ENCODE results near the gene XIRP2. TPM values are rescaled to one million over a fixed set of nuclear protein-coding genes. Genes with fewer than 3 reads are reported as not detected.

XIRP2 gene
- total and polyA plus RNA-seq, 7 experiments from 2014 or later, result not detected

GRCh38 chr2:167144179-167144898 is 256.1 kb downstream of the XIRP2 start:
- no peaks in the 10 kb centered on the region for H3K9me3 ChIP-seq (ENCODE audit: control insufficient read depth in 2 of 3, low read length in 3 of 3)

GRCh38 chr2:167147271-167147941 is 259.1 kb downstream of the XIRP2 start:
- H3K9me3 Mint-ChIP-seq, result peaks cover 0 to 3% (median 0%) of the 10 kb centered on the region in 11 donors
- intact Hi-C loops (cut with micrococcal nuclease), result no loop called here
- H3K27me3 Mint-ChIP-seq, result no peaks in the 10 kb centered on the region

More at GRCh38 chr2:167144179-167144898, 256.1 kb downstream of the XIRP2 start:
- intact Hi-C loops (cut with micrococcal nuclease), result no loop called here
- Mint-ChIP-seq H3K4me3 (no peak overlapping the region), H3K27me3 (peaks cover 0 to 5% (median 0%) of the 10 kb centered on the region in 5 donors), H3K9me3 (peaks cover 0 to 3% (median 0%) of the 10 kb centered on the region in 11 donors), H3K4me1 (peaks cover 0 to 1% (median 0%) of the 10 kb centered on the region in 7 donors), H3K36me3 (no peaks in the 10 kb centered on the region), H3K27ac (no peak overlapping the region)
- no peak for DNase-seq
- Histone ChIP-seq H3K27ac (ENCODE audit: low read depth, low read length) (no peak overlapping the region), H3K27me3 (ENCODE audit: control insufficient read depth in 2 of 2, insufficient read depth in 2 of 2, low read length in 2 of 2) (no peaks in the 10 kb centered on the region), H3K36me3 (ENCODE audit: control insufficient read depth in 2 of 3, insufficient read depth in 3 of 3, low read length in 3 of 3) (no peaks in the 10 kb centered on the region), H3K4me3 (ENCODE audit: low read length) (no peak overlapping the region), H3K4me1 (ENCODE audit: control insufficient read depth in 2 of 2, insufficient read depth in 2 of 2, low read length in 2 of 2) (no peaks in the 10 kb centered on the region)
- ChIA-PET CTCF (no interaction called here), POLR2A (no interaction called here)
- ATAC-seq, result no peak

GRCh38 chr2:167151894-167152293 is 263.6 kb downstream of the XIRP2 start:
- H3K4me3 Mint-ChIP-seq, result no peak overlapping the region
- Histone ChIP-seq H3K27ac (ENCODE audit: low read depth, low read length) (no peak overlapping the region), H3K4me1 (ENCODE audit: control insufficient read depth in 2 of 2, insufficient read depth in 2 of 2, low read length in 2 of 2) (no peaks in the 10 kb centered on the region), H3K9me3 (ENCODE audit: control insufficient read depth in 2 of 3, low read length in 3 of 3) (no peaks in the 10 kb centered on the region), H3K36me3 (ENCODE audit: control insufficient read depth in 2 of 3, insufficient read depth in 3 of 3, low read length in 3 of 3) (no peaks in the 10 kb centered on the region), H3K4me3 (ENCODE audit: low read length) (no peak overlapping the region), H3K27me3 (ENCODE audit: control insufficient read depth in 2 of 2, insufficient read depth in 2 of 2, low read length in 2 of 2) (no peaks in the 10 kb centered on the region)
- CTCF ChIA-PET, result no interaction called here
- no peaks in the 10 kb centered on the region for H3K36me3 Mint-ChIP-seq
- no peaks in the 10 kb centered on the region for H3K9me3 Mint-ChIP-seq
- no peaks in the 10 kb centered on the region for H3K27me3 Mint-ChIP-seq
- ATAC-seq (no peak), DNase-seq (no peak)
- intact Hi-C loops (cut with micrococcal nuclease), result no loop called here
- H3K27ac Mint-ChIP-seq, result no peak overlapping the region
- POLR2A ChIA-PET, result no interaction called here
- no peaks in the 10 kb centered on the region for H3K4me1 Mint-ChIP-seq

More at GRCh38 chr2:167147271-167147941, 259.1 kb downstream of the XIRP2 start:
- no peak overlapping the region for H3K4me3 Mint-ChIP-seq
- POLR2A ChIA-PET, result no interaction called here
- CTCF ChIA-PET, result no interaction called here
- Histone ChIP-seq H3K36me3 (ENCODE audit: control insufficient read depth in 2 of 3, insufficient read depth in 3 of 3, low read length in 3 of 3) (no peaks in the 10 kb centered on the region), H3K9me3 (ENCODE audit: control insufficient read depth in 2 of 3, low read length in 3 of 3) (no peaks in the 10 kb centered on the region), H3K27ac (ENCODE audit: low read depth, low read length) (no peak overlapping the region), H3K4me1 (ENCODE audit: control insufficient read depth in 2 of 2, insufficient read depth in 2 of 2, low read length in 2 of 2) (no peaks in the 10 kb centered on the region), H3K4me3 (ENCODE audit: low read length) (no peak overlapping the region), H3K27me3 (ENCODE audit: control insufficient read depth in 2 of 2, insufficient read depth in 2 of 2, low read length in 2 of 2) (no peaks in the 10 kb centered on the region)
- H3K4me1 Mint-ChIP-seq, result no peaks in the 10 kb centered on the region
- H3K36me3 Mint-ChIP-seq, result no peaks in the 10 kb centered on the region
- DNase-seq, result no peak
- no peak overlapping the region for H3K27ac Mint-ChIP-seq
- no peak for ATAC-seq

- Mint-ChIP-seq H3K27me3 (no peaks in the 10 kb centered on the region), H3K4me3 (no peak overlapping the region), H3K9me3 (peaks cover 0 to 13% (median 3%) of the 10 kb centered on the region in 11 donors), H3K36me3 (no peaks in the 10 kb centered on the region), H3K27ac (no peak overlapping the region), H3K4me1 (no peaks in the 10 kb centered on the region)
- Histone ChIP-seq H3K4me1 (ENCODE audit: control insufficient read depth in 2 of 2, insufficient read depth in 2 of 2, low read length in 2 of 2) (no peaks in the 10 kb centered on the region), H3K9me3 (ENCODE audit: control insufficient read depth in 2 of 3, low read length in 3 of 3) (no peaks in the 10 kb centered on the region), H3K27me3 (ENCODE audit: control insufficient read depth in 2 of 2, insufficient read depth in 2 of 2, low read length in 2 of 2) (no peaks in the 10 kb centered on the region), H3K36me3 (ENCODE audit: control insufficient read depth in 2 of 3, insufficient read depth in 3 of 3, low read length in 3 of 3) (no peaks in the 10 kb centered on the region), H3K27ac (ENCODE audit: low read depth, low read length) (no peak overlapping the region), H3K4me3 (ENCODE audit: low read length) (no peak overlapping the region)
- DNase-seq, result no peak
- ChIA-PET CTCF (no interaction called here), POLR2A (no interaction called here)
- no peak for ATAC-seq
- intact Hi-C loops (cut with micrococcal nuclease), result no loop called here
These were observed 269.2 kb downstream of the XIRP2 start for GRCh38 chr2:167157523-167157922.

- peaks cover 0 to 6% (median 4%) of the 10 kb centered on the region in 5 donors for H3K27me3 Mint-ChIP-seq
- ATAC-seq (no peak), DNase-seq (no peak)
- Histone ChIP-seq H3K27me3 (ENCODE audit: control insufficient read depth in 2 of 2, insufficient read depth in 2 of 2, low read length in 2 of 2) (no peaks in the 10 kb centered on the region), H3K4me3 (ENCODE audit: low read length) (no peak overlapping the region), H3K27ac (ENCODE audit: low read depth, low read length) (no peak overlapping the region), H3K4me1 (ENCODE audit: control insufficient read depth in 2 of 2, insufficient read depth in 2 of 2, low read length in 2 of 2) (no peaks in the 10 kb centered on the region), H3K36me3 (ENCODE audit: control insufficient read depth in 2 of 3, insufficient read depth in 3 of 3, low read length in 3 of 3) (no peaks in the 10 kb centered on the region), H3K9me3 (ENCODE audit: control insufficient read depth in 2 of 3, low read length in 3 of 3) (no peaks in the 10 kb centered on the region)
- no peak overlapping the region for H3K4me3 Mint-ChIP-seq
- peaks cover 0 to 5% (median 0%) of the 10 kb centered on the region in 5 donors for H3K36me3 Mint-ChIP-seq
- H3K4me1 Mint-ChIP-seq, result no peaks in the 10 kb centered on the region
- intact Hi-C loops (cut with micrococcal nuclease), result no loop called here
- ChIA-PET CTCF (no interaction called here), POLR2A (no interaction called here)
- peaks cover 2 to 23% (median 8%) of the 10 kb centered on the region in 11 donors for H3K9me3 Mint-ChIP-seq
- no peak overlapping the region for H3K27ac Mint-ChIP-seq
These were observed 288.9 kb downstream of the XIRP2 start for GRCh38 chr2:167177196-167177595.

- H3K4me3 ChIP-seq (ENCODE audit: low read length), result no peak overlapping the region
- peaks cover 0 to 4% (median 0%) of the 10 kb centered on the region in 11 donors for H3K9me3 Mint-ChIP-seq
- no peaks in the 10 kb centered on the region for H3K4me1 Mint-ChIP-seq
These were observed 292.9 kb downstream of the XIRP2 start for GRCh38 chr2:167181134-167181533.

GRCh38 chr2:167181688-167182087 is 293.4 kb downstream of the XIRP2 start:
- CTCF ChIA-PET, result no interaction called here
- Histone ChIP-seq H3K36me3 (ENCODE audit: control insufficient read depth in 2 of 3, insufficient read depth in 3 of 3, low read length in 3 of 3) (no peaks in the 10 kb centered on the region), H3K27me3 (ENCODE audit: control insufficient read depth in 2 of 2, insufficient read depth in 2 of 2, low read length in 2 of 2) (no peaks in the 10 kb centered on the region), H3K9me3 (ENCODE audit: control insufficient read depth in 2 of 3, low read length in 3 of 3) (no peaks in the 10 kb centered on the region), H3K27ac (ENCODE audit: low read depth, low read length) (no peak overlapping the region), H3K4me3 (ENCODE audit: low read length) (no peak overlapping the region), H3K4me1 (ENCODE audit: control insufficient read depth in 2 of 2, insufficient read depth in 2 of 2, low read length in 2 of 2) (no peaks in the 10 kb centered on the region)
- Mint-ChIP-seq H3K4me3 (no peak overlapping the region), H3K4me1 (no peaks in the 10 kb centered on the region), H3K9me3 (no peaks in the 10 kb centered on the region), H3K27me3 (peaks cover 0 to 5% (median 0%) of the 10 kb centered on the region in 5 donors), H3K27ac (no peak overlapping the region), H3K36me3 (no peaks in the 10 kb centered on the region)
- intact Hi-C loops (cut with micrococcal nuclease), result no loop called here
- POLR2A ChIA-PET, result no interaction called here
- DNase-seq (no peak), ATAC-seq (no peak)

More at GRCh38 chr2:167181134-167181533, 292.9 kb downstream of the XIRP2 start:
- no peak overlapping the region for H3K27ac Mint-ChIP-seq
- Histone ChIP-seq H3K9me3 (ENCODE audit: control insufficient read depth in 2 of 3, low read length in 3 of 3) (no peaks in the 10 kb centered on the region), H3K4me1 (ENCODE audit: control insufficient read depth in 2 of 2, insufficient read depth in 2 of 2, low read length in 2 of 2) (no peaks in the 10 kb centered on the region), H3K27ac (ENCODE audit: low read depth, low read length) (no peak overlapping the region), H3K27me3 (ENCODE audit: control insufficient read depth in 2 of 2, insufficient read depth in 2 of 2, low read length in 2 of 2) (no peaks in the 10 kb centered on the region), H3K36me3 (ENCODE audit: control insufficient read depth in 2 of 3, insufficient read depth in 3 of 3, low read length in 3 of 3) (no peaks in the 10 kb centered on the region)
- H3K27me3 Mint-ChIP-seq, result peaks cover 0 to 5% (median 0%) of the 10 kb centered on the region in 5 donors
- no peaks in the 10 kb centered on the region for H3K36me3 Mint-ChIP-seq
- ChIA-PET POLR2A (no interaction called here), CTCF (no interaction called here)
- ATAC-seq, result no peak
- intact Hi-C loops (cut with micrococcal nuclease), result no loop called here
- no peak overlapping the region for H3K4me3 Mint-ChIP-seq
- no peak for DNase-seq
